ENCODE results near the gene NT5DC2. TPM values are rescaled to one million over a fixed set of nuclear protein-coding genes. Genes with fewer than 3 reads are reported as not detected.

The NT5DC2 gene
- 36.5 and 50.0 TPM in 2 replicates for total RNA-seq (2014; rRNA removed; shearing (Covaris generic))

GRCh38 chr3:52533623-52534280 is at the start of gene NT5DC2:
Gene NT5DC2 (minus strand): TSS chr3:52533857. CDS start chr3:52533737, 120 bp downstream.
- DNase-seq (ENCODE audit: low read depth) = peak; percentile 62

DNA sequence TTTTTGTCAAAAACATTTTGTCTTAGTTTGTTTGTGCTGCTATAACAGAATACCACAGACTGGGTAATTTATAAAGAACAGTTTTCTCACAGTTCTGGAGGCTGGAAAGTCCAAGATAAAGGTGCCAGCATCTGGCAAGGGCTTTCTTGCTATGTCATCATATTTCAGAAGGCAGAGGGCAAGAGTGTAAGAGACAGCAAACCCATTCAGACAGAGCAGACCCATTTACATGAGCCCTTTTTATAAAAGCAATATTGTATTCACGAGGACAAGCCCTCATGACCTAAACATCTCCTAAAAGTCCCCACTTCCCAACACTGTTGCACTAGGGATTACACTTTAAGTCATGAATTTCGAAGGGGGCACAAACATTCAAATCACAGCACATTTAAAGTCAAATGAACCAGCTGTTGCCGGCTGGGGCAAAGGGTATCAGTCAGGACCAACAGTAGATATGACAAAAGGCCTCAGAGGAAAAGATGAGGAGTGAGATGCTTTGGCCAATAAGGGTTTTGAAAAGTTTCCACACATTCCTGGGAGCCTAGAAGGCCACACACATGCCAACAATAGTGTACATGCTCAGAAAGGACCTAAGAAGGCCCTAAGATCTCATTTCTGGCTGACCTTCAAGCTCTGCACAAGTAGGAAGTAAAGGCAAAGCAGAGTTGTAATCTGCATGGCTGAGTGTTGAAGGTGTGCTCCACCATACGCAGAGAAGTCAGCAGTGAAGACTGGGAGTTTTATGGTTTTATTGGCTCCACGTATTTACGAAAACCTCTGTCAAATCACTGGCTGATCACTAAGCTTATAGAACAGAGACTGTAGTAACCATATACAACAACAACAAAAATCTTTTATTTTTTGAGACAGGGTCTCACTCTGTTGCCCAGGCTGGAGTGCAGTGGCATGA is 40.7 kb upstream of the NT5DC2 start:
- no peak for DNase-seq (ENCODE audit: low read depth)

DNA sequence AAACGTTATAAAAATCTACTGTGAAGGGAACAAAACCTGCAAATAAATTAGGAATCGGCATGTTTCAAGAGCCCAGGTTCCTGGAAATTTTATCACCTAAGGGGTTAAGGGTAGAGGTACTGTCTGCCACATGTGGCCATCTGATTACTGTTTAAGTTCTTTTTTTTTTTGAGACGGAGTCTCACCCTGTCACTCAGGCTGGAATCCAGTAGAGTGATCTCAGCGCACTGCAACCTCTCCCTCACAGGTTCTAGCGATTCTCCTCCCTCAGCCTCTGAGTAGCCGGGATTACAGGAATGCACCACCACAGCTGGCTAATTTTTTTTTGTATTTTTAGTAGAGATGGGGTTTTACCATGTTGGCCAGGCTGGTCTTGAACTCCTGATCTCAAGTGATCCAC is 38.6 kb upstream of the NT5DC2 start:
- no peak for DNase-seq (ENCODE audit: low read depth)

- DNase-seq (ENCODE audit: low read depth) = peak; percentile 17
Observed at GRCh38 chr3:52570076-52570475, 36.4 kb upstream of the NT5DC2 start.

- DNase-seq (ENCODE audit: low read depth) = peak; percentile 10
Observed at GRCh38 chr3:52568069-52568468, 34.4 kb upstream of the NT5DC2 start.

DNA sequence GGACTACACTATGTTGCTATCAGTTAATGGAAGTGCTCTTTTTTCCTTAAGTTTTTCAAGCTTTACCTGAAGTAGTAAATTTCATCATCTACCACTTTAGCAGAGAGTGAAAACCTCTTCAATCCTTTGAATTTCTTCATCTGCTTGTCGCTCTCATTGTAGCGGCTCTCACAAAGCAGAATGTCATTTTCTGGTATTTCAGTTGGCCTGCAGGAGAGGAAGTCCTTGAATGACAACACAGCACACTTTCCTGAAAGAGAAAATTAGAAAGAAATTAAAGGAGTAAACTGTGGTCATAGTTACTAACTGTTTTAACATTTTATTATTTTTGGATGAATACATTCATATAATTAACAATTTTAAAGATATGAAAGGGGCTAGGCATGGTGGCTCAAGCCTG is 30.3 kb upstream of the NT5DC2 start:
- DNase-seq (ENCODE audit: low read depth) = no peak

DNA sequence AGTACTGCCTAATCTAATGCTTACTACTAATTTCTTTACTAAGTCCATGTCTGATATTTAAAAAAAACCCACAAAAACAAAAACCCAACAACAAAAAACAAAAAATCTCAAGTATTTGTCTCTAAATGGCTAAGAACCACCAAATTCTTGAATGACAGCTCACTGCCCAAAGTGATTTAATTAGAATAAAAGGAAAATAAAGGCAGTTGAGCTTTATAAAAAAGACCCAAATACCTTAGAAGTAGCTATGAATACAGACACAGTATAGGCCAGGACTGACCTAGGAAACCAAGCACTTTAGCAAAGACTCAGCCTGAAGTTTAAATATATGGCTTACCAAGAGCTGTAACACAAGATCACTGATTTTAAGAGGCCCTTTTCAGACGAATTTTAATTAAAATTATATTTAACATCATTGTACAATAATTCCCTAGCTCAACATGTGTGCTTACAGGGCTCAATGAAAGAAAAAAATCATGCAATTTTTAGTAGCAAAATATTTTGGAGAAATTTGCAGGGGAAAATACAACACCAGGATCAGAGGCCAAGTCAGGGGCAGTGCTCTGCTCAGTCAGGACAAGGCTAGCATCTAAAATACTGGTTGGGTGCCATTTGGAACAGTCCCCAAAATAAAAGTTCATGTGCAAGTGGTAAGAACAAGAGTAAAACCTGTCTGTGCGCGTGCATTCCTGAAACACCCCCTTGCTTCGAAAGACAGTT is 27.5 kb upstream of the NT5DC2 start:
- peak; percentile 41 for DNase-seq (ENCODE audit: low read depth)

DNA sequence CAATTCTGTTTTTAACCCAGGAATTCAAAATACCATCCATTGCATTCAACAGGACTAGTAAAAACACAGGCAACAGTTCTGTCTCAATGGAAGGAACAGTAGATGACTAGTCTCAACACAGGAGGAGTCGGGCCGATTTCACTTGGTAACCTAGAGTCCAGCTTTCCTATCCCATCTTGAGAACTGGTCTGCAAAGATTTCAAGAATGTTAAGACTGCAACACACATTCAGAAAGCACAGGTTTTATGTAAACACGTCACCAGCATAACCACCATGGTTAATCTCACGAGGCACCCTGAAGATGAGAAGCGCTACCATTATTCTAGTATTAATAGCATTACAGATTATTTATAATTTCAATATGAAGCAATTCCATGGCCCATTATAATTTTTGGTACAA is 24.8 kb upstream of the NT5DC2 start:
- DNase-seq (ENCODE audit: low read depth) = no peak

GRCh38 chr3:52557011-52557960 is 23.6 kb upstream of the NT5DC2 start:
- no peak for DNase-seq (ENCODE audit: low read depth)

DNA sequence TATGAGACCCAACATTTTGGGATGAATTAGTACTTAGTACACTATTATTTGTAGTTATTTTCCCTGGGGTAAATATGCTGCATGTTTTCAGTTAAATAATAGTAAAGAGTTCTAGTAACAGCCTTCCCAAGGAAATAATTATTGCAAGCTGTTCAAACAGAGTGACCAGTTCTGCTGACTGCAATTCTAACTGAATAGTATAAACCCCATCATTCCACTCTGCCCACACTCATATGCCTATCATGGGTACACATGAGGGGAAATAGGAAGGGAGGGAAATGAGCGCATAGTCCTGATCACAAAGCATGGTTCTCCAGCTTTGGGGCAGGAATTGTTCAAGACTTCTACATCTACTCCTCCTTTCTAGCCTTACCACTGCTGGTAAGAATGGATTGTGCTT is 21.4 kb upstream of the NT5DC2 start:
- DNase-seq (ENCODE audit: low read depth) = no peak

GRCh38 chr3:52554026-52554755 is 20.5 kb upstream of the NT5DC2 start:
- no peak for DNase-seq (ENCODE audit: low read depth)

DNA sequence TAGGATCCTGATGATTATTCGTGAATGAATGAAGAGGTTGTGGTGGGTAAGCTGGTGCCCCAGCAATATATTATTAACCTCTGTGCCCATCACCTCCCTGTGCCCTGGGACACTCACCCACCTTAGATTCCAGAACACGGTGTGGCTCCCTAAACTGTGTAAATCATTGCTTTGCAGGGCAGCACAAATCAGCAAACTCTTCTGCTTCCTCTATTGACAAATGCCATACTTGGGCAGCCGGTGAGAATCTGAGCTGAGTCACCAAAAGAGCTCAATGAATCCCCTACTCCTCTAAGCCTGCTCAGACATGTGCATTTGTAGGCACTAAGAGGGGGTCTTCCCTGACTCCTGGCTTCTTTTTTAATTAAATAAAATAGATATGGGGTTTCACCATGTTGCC is 18.4 kb upstream of the NT5DC2 start:
- no peak for DNase-seq (ENCODE audit: low read depth)

DNA sequence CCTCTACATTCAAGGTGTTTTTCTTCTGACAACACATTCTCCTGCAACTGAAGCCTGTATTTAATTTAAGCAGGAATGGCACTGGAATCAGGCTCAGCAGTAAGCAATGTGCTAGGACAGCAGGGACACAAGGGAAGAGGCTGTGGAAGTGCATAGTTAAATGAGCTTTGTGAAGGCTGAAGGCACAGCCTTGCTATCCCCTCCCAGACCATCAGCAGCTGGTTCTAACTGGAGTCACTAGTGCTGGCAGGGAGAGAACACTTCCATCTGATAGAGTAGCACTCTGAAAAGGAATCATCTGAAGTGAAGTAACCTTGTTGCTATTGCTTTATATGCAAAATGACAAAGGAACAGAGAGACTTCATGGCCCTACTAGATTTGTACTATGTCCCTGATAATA is 17.5 kb upstream of the NT5DC2 start:
- DNase-seq (ENCODE audit: low read depth) = no peak

DNA sequence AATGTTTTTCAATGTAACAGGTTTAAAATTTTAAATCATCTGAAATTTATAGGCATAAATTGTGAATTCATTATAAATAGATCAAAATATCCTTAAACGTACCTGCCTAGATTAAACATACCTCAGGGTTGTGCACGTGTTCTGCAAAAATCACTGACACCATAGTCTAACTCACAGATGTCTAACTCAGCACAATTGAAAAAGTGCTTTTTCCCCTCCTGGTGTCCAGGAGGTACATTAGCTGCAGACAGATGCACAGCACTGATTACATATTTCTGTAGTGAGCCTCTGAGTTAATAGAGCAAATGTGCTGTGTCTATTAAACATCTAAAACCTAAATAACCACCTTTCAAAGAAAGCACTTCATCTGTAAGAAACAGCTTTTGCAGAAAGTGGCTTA is 13.5 kb upstream of the NT5DC2 start:
- no peak for DNase-seq (ENCODE audit: low read depth)

DNA sequence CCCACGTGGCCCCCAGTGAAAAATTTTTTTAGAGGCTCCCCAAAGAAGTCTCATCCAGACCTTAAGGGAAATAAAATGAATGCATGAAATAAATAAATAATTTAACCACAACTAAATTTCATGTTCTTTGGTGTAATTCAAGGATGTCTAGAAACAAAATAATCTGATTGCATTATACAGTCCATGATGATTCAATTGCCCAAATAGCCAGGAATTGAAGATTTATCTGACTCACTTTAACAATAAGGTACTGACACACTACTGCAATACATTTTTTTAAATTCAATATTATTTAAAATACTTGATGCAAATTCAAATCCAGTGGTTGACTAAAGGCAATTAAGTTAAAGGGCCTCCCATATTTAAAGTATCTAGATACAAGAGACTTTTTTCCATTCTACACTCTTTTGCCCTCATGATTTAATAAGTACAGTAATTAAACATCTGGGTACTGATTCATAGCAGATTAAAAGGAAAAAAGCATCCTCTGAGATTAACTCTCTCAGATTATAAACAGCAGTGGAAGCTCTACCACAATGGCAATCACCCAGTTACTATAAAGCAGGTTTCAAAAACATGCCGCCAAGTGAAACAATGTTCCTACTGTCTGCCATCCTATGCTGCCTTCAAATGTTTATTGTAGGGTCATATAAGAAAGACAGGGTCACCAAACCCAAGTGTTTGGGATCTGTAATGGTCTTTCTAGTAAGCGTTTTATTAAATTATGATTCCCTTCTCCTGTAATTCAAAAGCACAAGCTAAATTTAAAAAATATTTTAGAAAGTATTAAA is 12.6 kb upstream of the NT5DC2 start:
- no peak for DNase-seq (ENCODE audit: low read depth)

DNA sequence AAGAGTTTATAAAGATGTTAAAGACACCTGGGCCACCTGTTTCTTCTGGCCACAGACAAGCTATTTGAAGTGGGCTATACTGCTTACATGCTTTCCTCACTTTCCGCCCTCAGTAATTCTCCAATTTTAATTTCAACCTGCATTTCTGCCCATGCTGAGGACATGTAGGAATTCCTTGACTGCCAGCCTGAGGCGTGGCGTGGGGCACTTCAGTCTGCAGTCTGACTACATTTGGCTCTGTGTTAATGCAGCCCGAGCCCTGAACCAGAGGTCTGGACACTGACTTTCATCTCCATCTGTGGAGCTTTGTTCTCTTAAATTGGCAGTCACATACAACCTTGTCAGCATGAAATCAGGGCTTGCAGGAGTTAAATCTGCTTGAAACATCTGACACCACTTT is 11.3 kb upstream of the NT5DC2 start:
- no peak for DNase-seq (ENCODE audit: low read depth)

DNA sequence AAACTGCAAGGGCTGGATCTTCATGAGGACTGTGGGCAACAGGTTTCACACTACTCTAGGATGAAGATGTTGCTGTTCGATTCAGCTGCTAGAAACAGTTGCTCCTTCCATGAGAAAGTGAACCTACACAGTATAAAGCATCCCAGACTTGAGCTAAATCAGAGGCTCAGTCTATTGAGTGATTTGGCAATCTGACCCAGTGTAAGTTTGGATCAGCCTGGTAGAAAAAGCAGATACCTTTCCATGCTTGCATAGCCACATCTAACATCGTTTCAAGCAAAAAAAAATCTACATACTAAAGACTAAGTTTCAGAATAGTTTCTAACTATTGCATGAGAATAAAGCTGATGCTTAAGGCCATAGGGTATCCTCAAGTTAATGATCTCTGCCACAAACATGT is 7.4 kb upstream of the NT5DC2 start:
- DNase-seq (ENCODE audit: low read depth) = no peak

- no peak for DNase-seq (ENCODE audit: low read depth)
Observed at GRCh38 chr3:52539010-52539653, 5.5 kb upstream of the NT5DC2 start.

DNA sequence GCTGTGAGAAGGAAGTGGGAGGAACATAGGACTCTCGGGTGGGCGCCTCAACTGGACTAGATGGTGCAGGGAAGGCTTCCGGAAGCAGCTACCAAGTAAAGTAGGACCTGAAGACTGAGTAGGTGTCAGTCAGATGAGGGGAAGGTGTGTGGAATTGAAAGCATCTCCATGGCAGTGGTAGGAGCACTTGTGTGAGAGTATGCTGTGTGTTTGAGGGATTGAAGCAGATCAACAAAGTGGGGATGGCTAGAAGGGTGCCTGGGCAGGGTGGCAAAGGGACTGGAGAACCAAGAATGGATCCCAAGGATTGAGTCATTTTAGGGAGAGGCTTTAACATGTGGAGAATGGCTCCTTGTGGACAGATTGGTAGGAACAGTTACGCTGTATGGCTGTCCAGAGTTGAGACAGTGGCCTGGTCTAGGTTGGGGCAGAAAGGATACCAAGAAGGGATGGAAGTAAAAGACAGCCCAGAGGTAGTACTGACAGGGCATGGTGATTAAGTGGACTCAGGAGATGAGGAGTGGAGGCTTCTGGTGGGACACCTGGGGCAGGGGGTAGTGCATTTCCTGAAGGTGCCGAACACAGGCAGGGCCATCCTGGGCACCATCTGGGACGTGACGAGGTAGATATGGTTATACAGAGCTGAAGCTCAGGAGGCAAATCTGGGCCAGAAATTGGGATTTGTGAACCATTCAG is 4.2 kb upstream of the NT5DC2 start:
- no peak for DNase-seq (ENCODE audit: low read depth)

Data from M059J (cell line).